ENCODE results near the gene TRIP12. TPM values are rescaled to one million over a fixed set of nuclear protein-coding genes. Genes with fewer than 3 reads are reported as not detected.

TRIP12 gene
- total and polyA plus RNA-seq, 2 donors from 2014 or later = 29.3 to 225 TPM

DNA sequence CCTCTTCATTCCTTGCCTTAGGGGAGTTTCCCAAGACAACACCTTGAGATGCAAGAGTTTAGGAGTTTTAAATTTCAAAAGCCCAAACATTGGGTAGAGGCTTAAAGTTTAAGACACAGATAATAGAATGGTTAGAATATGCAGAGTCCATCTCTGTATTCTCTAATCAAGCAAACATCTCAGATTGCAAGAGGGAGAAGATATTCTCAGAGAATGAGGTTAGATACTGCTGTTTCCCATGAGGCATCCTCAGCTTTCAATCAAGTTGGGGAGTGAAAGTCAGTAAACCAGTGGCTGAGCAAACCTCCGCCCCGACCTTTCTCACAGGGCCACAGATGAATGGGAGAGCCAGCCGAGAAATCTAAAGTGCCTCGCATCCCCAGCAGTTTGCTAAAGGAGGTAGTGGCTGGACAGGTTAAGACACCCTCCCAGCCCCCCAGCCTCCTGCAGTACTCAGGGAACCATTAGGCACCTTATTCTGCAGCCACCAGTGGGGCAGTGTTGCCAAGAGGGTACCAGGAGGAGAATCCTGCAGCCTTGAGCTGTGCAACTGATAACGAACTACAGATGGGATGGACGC, 30.5 kb upstream of the TRIP12 start:
- Histone ChIP-seq H3K9ac (ENCODE audit: low read length in 3 of 3) (no peak overlapping the region), H3K4me1 (ENCODE audit: control insufficient read depth in 2 of 3, insufficient read depth in 2 of 3, low read depth in 1 of 3, low read length in 3 of 3) (no peaks in the 10 kb centered on the region), H3K27ac (ENCODE audit: low read depth in 2 of 2, low read length in 2 of 2) (no peak overlapping the region), H3K36me3 (ENCODE audit: control insufficient read depth in 2 of 3, insufficient read depth in 3 of 3, low read length in 3 of 3) (no peaks in the 10 kb centered on the region), H3K9me3 (ENCODE audit: control insufficient read depth in 2 of 3, insufficient read depth in 1 of 3, low read length in 3 of 3) (no peaks in the 10 kb centered on the region), H3K4me3 (ENCODE audit: low read length in 3 of 3) (no peak overlapping the region), H3K27me3 (ENCODE audit: control insufficient read depth, insufficient read depth, low read length) (no peaks in the 10 kb centered on the region)
- DNase-seq = no peak
- no peak for FAIRE-seq
- intact Hi-C loops (cut with DNase I) = no loop called here
- TF ChIP-seq, protein P1, sequence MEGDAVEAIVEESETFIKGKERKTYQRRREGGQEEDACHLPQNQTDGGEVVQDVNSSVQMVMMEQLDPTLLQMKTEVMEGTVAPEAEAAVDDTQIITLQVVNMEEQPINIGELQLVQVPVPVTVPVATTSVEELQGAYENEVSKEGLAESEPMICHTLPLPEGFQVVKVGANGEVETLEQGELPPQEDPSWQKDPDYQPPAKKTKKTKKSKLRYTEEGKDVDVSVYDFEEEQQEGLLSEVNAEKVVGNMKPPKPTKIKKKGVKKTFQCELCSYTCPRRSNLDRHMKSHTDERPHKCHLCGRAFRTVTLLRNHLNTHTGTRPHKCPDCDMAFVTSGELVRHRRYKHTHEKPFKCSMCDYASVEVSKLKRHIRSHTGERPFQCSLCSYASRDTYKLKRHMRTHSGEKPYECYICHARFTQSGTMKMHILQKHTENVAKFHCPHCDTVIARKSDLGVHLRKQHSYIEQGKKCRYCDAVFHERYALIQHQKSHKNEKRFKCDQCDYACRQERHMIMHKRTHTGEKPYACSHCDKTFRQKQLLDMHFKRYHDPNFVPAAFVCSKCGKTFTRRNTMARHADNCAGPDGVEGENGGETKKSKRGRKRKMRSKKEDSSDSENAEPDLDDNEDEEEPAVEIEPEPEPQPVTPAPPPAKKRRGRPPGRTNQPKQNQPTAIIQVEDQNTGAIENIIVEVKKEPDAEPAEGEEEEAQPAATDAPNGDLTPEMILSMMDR (IDR thresholded peaks at IDR 0.05; ENCODE audit: borderline replicate concordance, extremely low read depth, insufficient read depth) = no peak

DNA sequence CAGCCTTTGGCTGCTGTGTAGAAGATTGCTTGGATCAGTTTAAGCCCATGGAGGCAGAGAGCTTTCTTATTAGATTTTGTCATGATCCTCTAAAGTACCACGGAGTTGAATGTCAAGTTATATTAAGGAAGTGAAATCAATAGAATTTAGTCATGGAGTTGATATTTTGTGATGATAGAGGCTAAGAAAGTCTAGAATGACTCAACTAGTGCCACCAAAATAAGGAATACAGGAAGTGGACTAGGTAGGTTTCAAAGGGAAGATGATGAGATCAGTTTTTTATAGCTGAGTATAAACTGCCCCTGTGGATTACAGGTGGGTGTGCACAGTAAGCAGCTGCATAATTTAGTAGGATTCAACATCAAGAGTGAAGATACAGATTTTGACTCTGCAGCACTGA, 25.7 kb upstream of the TRIP12 start:
- FAIRE-seq (no peak), DNase-seq (no peak)
- Histone ChIP-seq H3K4me3 (ENCODE audit: low read length in 3 of 3) (no peak overlapping the region), H3K4me1 (ENCODE audit: control insufficient read depth in 2 of 3, insufficient read depth in 2 of 3, low read depth in 1 of 3, low read length in 3 of 3) (no peaks in the 10 kb centered on the region), H3K27me3 (ENCODE audit: control insufficient read depth, insufficient read depth, low read length) (no peaks in the 10 kb centered on the region), H3K27ac (ENCODE audit: low read depth in 2 of 2, low read length in 2 of 2) (no peak overlapping the region), H3K9me3 (ENCODE audit: control insufficient read depth in 2 of 3, insufficient read depth in 1 of 3, low read length in 3 of 3) (no peaks in the 10 kb centered on the region), H3K36me3 (ENCODE audit: control insufficient read depth in 2 of 3, insufficient read depth in 3 of 3, low read length in 3 of 3) (no peaks in the 10 kb centered on the region), H3K9ac (ENCODE audit: low read length in 3 of 3) (no peak overlapping the region)
- TF ChIP-seq, protein P1 (IDR thresholded peaks at IDR 0.05; ENCODE audit: borderline replicate concordance, extremely low read depth, insufficient read depth) = no peak
- intact Hi-C loops (cut with DNase I) = no loop called here

DNA sequence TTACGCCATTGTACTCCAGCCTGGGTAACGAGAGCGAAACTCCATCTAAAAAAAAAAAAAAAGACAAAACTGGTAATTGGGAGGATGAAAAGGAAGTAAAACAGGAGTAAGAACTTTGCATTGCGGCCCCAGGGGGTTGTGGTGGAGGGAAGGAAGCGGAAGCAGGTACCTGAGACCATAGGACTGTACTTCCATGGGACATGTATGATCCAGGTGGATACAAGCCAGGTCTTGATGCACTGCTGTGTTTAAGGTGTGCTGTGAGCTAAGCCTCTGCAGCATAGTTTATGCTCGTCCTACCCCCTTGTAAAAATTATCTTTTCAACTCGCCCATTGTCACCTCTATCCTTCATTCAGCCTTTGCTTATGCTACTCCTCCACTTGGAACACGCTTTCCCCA, 24.2 kb upstream of the TRIP12 start:
- Histone ChIP-seq H3K27ac (ENCODE audit: low read depth in 2 of 2, low read length in 2 of 2) (no peak overlapping the region), H3K9ac (ENCODE audit: low read length in 3 of 3) (no peak overlapping the region), H3K9me3 (ENCODE audit: control insufficient read depth in 2 of 3, insufficient read depth in 1 of 3, low read length in 3 of 3) (no peaks in the 10 kb centered on the region), H3K27me3 (ENCODE audit: control insufficient read depth, insufficient read depth, low read length) (no peaks in the 10 kb centered on the region), H3K4me3 (ENCODE audit: low read length in 3 of 3) (no peak overlapping the region), H3K36me3 (ENCODE audit: control insufficient read depth in 2 of 3, insufficient read depth in 3 of 3, low read length in 3 of 3) (no peaks in the 10 kb centered on the region), H3K4me1 (ENCODE audit: control insufficient read depth in 2 of 3, insufficient read depth in 2 of 3, low read depth in 1 of 3, low read length in 3 of 3) (peaks cover 0 to 3% (median 2%) of the 10 kb centered on the region in 3 donors)
- intact Hi-C loops (cut with DNase I) = no loop called here
- TF ChIP-seq, protein P1 (IDR thresholded peaks at IDR 0.05; ENCODE audit: borderline replicate concordance, extremely low read depth, insufficient read depth) = no peak
- FAIRE-seq = no peak
- no peak for DNase-seq

Measured in kidney (tissue), 14 donors.